Transverse colon (tissue), 4 donors: ENCODE data around the gene TF.

Source experiments
- EP300 ChIP-seq: sonication (generic); formaldehyde crosslinking; IDR thresholded peaks from one replicate; pipeline ENCODE4 v1.6.1; 2017; ENCODE audit warnings: antibody characterized with exemption, low read depth
- POLR2A ChIP-seq: fragments of 450-650 bp; IDR thresholded peaks from one replicate; pipeline ENCODE4 v1.6.1; 2016; ENCODE audit warnings: antibody characterized with exemption, mild to moderate bottlenecking, moderate library complexity
- POLR2AphosphoS5 ChIP-seq, 3 donors: sonication (generic); formaldehyde crosslinking; IDR thresholded peaks; one replicate each; pipeline ENCODE4 v1.6.1; 2016; ENCODE audit warnings: antibody characterized with exemption in 3 of 3
- TF ChIP-seq, protein P1 (sequence below), 5 experiments: fragments of 200-600 bp in 3 of 5; fragments of 450-650 bp in 2 of 5; sonication (generic) in 3 of 5; IDR thresholded peaks; 1 replicate in 2 of 5; 2 replicates in 3 of 5; pipeline ENCODE4 v1.5.1; 2016 to 2017; ENCODE audit warnings: antibody characterized with exemption in 5 of 5, inconsistent platforms in 3 of 5, mild to moderate bottlenecking in 2 of 5, moderate library complexity in 1 of 5

DNA sequence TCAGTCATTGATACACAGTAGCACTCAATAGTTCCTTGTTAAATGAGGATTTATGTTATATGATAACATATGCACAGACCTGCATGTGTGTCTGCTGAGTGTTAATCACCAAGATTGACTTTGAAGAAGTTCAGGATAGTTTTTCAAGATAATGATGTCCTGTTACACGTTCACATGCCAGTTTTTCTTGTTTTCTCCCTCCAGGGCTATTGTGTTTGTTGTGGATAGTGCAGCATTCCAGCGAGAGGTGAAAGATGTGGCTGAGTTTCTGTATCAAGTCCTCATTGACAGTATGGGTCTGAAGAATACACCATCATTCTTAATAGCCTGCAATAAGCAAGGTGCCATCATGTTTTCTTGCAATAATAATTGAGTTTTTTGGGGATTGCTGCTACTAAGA, 69.2 kb downstream of the TF start:
- TF ChIP-seq, protein P1, sequence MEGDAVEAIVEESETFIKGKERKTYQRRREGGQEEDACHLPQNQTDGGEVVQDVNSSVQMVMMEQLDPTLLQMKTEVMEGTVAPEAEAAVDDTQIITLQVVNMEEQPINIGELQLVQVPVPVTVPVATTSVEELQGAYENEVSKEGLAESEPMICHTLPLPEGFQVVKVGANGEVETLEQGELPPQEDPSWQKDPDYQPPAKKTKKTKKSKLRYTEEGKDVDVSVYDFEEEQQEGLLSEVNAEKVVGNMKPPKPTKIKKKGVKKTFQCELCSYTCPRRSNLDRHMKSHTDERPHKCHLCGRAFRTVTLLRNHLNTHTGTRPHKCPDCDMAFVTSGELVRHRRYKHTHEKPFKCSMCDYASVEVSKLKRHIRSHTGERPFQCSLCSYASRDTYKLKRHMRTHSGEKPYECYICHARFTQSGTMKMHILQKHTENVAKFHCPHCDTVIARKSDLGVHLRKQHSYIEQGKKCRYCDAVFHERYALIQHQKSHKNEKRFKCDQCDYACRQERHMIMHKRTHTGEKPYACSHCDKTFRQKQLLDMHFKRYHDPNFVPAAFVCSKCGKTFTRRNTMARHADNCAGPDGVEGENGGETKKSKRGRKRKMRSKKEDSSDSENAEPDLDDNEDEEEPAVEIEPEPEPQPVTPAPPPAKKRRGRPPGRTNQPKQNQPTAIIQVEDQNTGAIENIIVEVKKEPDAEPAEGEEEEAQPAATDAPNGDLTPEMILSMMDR (IDR thresholded peaks at IDR 0.05), result no peak
- TF ChIP-seq POLR2A (no peak), EP300 (no peak), POLR2AphosphoS5 (IDR thresholded peaks at IDR 0.05) (no peak)
